Measurements from ENCODE around the gene ACOT12. TPM values are rescaled to one million over a fixed set of nuclear protein-coding genes. Genes with fewer than 3 reads are reported as not detected.

Gene ACOT12
- polyA plus RNA-seq, 1 donor (not counting 4 experiments of a cell fraction or from before 2014, with no cell fraction given), result not detected

- Histone ChIP-seq H2AFZ (ENCODE audit: control insufficient read depth, low read length) (no peak overlapping the region), H3K9me3 (ENCODE audit: control insufficient read depth, low read depth, low read length) (no peaks in the 10 kb centered on the region), H3K27me3 (ENCODE audit: control insufficient read depth, extremely low read depth, insufficient read depth, low read length) (no peaks in the 10 kb centered on the region), H4K20me1 (ENCODE audit: control insufficient read depth, extremely low read depth, insufficient read depth, low read length) (no peaks in the 10 kb centered on the region), H3K79me2 (ENCODE audit: control insufficient read depth, insufficient read depth, low read length) (no peaks in the 10 kb centered on the region), H3K9me1 (ENCODE audit: control insufficient read depth, extremely low read depth, insufficient read depth, low read length) (no peaks in the 10 kb centered on the region), H3K4me3 (ENCODE audit: control insufficient read depth in 2 of 3, extremely low read depth in 1 of 3, insufficient read depth in 2 of 3, low read depth in 1 of 3, low read length in 3 of 3) (no peak overlapping the region), H3K4me2 (ENCODE audit: control insufficient read depth, extremely low read depth, insufficient read depth, low read depth, low read length) (no peak overlapping the region), H3K4me1 (ENCODE audit: control insufficient read depth, extremely low read depth, insufficient read depth, low read length) (peaks cover 8% of the 10 kb centered on the region), H3K9ac (ENCODE audit: control insufficient read depth, extremely low read depth, insufficient read depth, low read length) (no peak overlapping the region), H3K36me3 (ENCODE audit: control insufficient read depth in 2 of 2, extremely low read depth in 1 of 2, insufficient read depth in 2 of 2, low read length in 2 of 2) (no peaks in the 10 kb centered on the region), H3K27ac (ENCODE audit: control insufficient read depth, insufficient read depth, low read length) (no peak overlapping the region)
- no peak for DNase-seq (ENCODE audit: low read depth, low spot score)
- FAIRE-seq, result no peak
- TF ChIP-seq EZH2 (IDR thresholded peaks at IDR 0.05; ENCODE audit: low read length) (no peak), CTCF (optimal IDR thresholded peaks at IDR 0.05 in 1 of 3, IDR thresholded peaks at IDR 0.05 in 1 of 3, conservative IDR thresholded peaks at IDR 0.05 in 1 of 3; ENCODE audit: extremely low read depth in 1 of 3, insufficient read depth in 2 of 3, low read length in 3 of 3) (no peak)
- dilution Hi-C loops (cut with MboI; ENCODE audit: extremely low pct_ligation_motif_present, low sequenced_read_pairs), result no loop called here
Measured at GRCh38 chr5:81361600-81361999, 32.3 kb downstream of the ACOT12 start.

- no peak overlapping the region for H3K4me3 ChIP-seq (ENCODE audit: control insufficient read depth in 2 of 3, extremely low read depth in 1 of 3, insufficient read depth in 2 of 3, low read depth in 1 of 3, low read length in 3 of 3)
- H4K20me1 ChIP-seq (ENCODE audit: control insufficient read depth, extremely low read depth, insufficient read depth, low read length), result no peaks in the 10 kb centered on the region
- no peaks in the 10 kb centered on the region for H3K9me1 ChIP-seq (ENCODE audit: control insufficient read depth, extremely low read depth, insufficient read depth, low read length)
- TF ChIP-seq CTCF (optimal IDR thresholded peaks at IDR 0.05 in 1 of 3, IDR thresholded peaks at IDR 0.05 in 1 of 3, conservative IDR thresholded peaks at IDR 0.05 in 1 of 3; ENCODE audit: extremely low read depth in 1 of 3, insufficient read depth in 2 of 3, low read length in 3 of 3) (no peak), EZH2 (IDR thresholded peaks at IDR 0.05; ENCODE audit: low read length) (no peak)
- no peak overlapping the region for H3K9ac ChIP-seq (ENCODE audit: control insufficient read depth, extremely low read depth, insufficient read depth, low read length)
- DNase-seq (ENCODE audit: low read depth, low spot score) (no peak), FAIRE-seq (no peak)
- no peak overlapping the region for H3K27ac ChIP-seq (ENCODE audit: control insufficient read depth, insufficient read depth, low read length)
- no peak overlapping the region for H2AFZ ChIP-seq (ENCODE audit: control insufficient read depth, low read length)
- dilution Hi-C loops (cut with MboI; ENCODE audit: extremely low pct_ligation_motif_present, low sequenced_read_pairs), result no loop called here
- no peaks in the 10 kb centered on the region for H3K79me2 ChIP-seq (ENCODE audit: control insufficient read depth, insufficient read depth, low read length)
- no peaks in the 10 kb centered on the region for H3K36me3 ChIP-seq (ENCODE audit: control insufficient read depth in 2 of 2, extremely low read depth in 1 of 2, insufficient read depth in 2 of 2, low read length in 2 of 2)
- no peak overlapping the region for H3K4me2 ChIP-seq (ENCODE audit: control insufficient read depth, extremely low read depth, insufficient read depth, low read depth, low read length)
- no peaks in the 10 kb centered on the region for H3K9me3 ChIP-seq (ENCODE audit: control insufficient read depth, low read depth, low read length)
- peaks cover 8% of the 10 kb centered on the region for H3K4me1 ChIP-seq (ENCODE audit: control insufficient read depth, extremely low read depth, insufficient read depth, low read length)
- H3K27me3 ChIP-seq (ENCODE audit: control insufficient read depth, extremely low read depth, insufficient read depth, low read length), result no peaks in the 10 kb centered on the region
Measured at GRCh38 chr5:81360640-81361039, 33.3 kb downstream of the ACOT12 start.

All from keratinocyte (primary cell).